Muscle layer of colon (tissue), 2 donors: ENCODE data around the gene FAF1.

ENCODE experiments used
- H3K27ac ChIP-seq: one replicate; pipeline ENCODE4 v1.7.0; 2013; ENCODE audit warnings: low read depth, mild to moderate bottlenecking, low read length, moderate library complexity
- H3K27me3 ChIP-seq, 2 donors: one replicate each; pipeline ENCODE4 v1.7.0; 2013; ENCODE audit warnings: low read length in 2 of 2, mild to moderate bottlenecking in 2 of 2; ENCODE audit not compliant: insufficient read depth in 2 of 2, control insufficient read depth in 1 of 2
- H3K36me3 ChIP-seq: one replicate; pipeline ENCODE4 v1.7.0; 2013; ENCODE audit warnings: mild to moderate bottlenecking, low read length; ENCODE audit not compliant: insufficient read depth
- H3K4me1 ChIP-seq: one replicate; pipeline ENCODE4 v1.7.0; 2013; ENCODE audit warnings: mild to moderate bottlenecking, low read length; ENCODE audit not compliant: insufficient read depth
- H3K4me3 ChIP-seq, 2 donors: one replicate each; pipeline ENCODE4 v1.7.0; 2013; ENCODE audit warnings: low read length in 2 of 2, low read depth in 1 of 2, mild to moderate bottlenecking in 1 of 2, moderate library complexity in 1 of 2
- H3K9ac ChIP-seq: one replicate; pipeline ENCODE4 v1.7.0; 2013; ENCODE audit warnings: low read length
- H3K9me3 ChIP-seq: one replicate; pipeline ENCODE4 v1.7.0; 2013; ENCODE audit warnings: mild to moderate bottlenecking, low read length
- donor health status: abdominal sarcoma.
- donor health status: Adenocarcinoma of cecum.

The FAF1 gene

DNA sequence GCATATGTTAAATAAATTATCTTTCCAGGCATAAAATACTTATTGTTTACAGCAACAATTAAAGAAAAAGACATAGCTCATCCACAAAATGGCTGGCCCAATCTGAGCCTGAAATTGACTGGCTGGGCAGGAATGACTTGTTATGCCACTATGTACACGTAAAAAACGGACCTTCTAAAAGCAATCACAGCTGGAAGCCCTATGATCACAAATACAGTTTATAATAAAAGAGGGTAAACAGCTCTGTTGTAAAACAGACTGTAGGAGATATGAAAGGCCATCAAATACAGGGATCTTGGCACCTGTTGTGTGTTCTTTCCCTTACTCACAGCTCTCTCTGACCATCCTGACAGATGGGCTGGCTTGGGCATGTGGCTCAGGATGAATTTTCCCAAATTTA, 466.4 kb downstream of the FAF1 start:
- Histone ChIP-seq H3K4me1 (no peaks in the 10 kb centered on the region), H3K27ac (no peak overlapping the region), H3K9me3 (no peaks in the 10 kb centered on the region), H3K9ac (no peak overlapping the region), H3K4me3 (no peak overlapping the region), H3K36me3 (no peaks in the 10 kb centered on the region), H3K27me3 (no peaks in the 10 kb centered on the region)

DNA sequence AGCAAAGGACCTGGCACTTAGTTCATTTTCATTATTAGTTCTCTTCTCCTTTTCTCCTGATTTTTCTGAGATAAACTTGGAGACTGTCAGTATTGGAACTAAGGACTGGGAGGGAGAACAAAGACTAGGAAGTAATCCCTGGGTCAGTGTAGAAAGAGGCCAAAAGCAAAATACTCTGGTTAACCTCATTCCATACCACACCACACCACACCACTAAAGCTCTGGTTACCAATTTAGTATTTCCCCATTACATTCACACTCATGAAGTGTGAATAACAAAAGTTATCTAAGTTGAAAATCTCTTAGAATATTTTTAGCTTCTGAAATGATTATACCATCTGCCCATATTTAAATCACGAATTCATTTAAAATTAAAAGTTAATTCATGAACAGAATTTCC, 467.9 kb downstream of the FAF1 start:
- H3K4me3 ChIP-seq: no peak overlapping the region
- H3K27ac ChIP-seq: no peak overlapping the region
- H3K9me3 ChIP-seq: no peaks in the 10 kb centered on the region
- no peaks in the 10 kb centered on the region for H3K4me1 ChIP-seq
- H3K36me3 ChIP-seq: peaks cover 3% of the 10 kb centered on the region
- H3K27me3 ChIP-seq: no peaks in the 10 kb centered on the region
- H3K9ac ChIP-seq: no peak overlapping the region

DNA sequence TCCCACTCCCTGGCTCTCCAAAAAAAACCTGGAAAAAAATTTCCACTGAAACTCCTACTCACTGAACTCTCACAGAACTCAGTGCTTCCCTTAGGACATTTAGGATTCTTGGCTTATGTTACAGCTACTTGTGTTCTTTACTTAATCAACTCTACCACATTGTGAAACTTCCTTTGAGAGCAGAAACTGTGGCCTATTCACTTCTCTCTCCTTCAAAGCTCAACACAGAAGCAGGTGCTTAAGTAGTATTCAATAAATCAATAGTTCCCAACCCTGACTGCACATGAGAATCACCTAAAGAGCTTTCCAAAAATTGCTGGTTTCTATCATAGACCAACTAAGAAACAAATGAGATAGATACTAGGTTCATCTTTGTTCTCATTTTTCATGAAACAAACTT, 468.9 kb downstream of the FAF1 start:
- Histone ChIP-seq H3K4me1 (no peaks in the 10 kb centered on the region), H3K9ac (no peak overlapping the region), H3K27ac (no peak overlapping the region), H3K36me3 (peaks cover 3% of the 10 kb centered on the region), H3K27me3 (no peaks in the 10 kb centered on the region), H3K4me3 (no peak overlapping the region), H3K9me3 (no peaks in the 10 kb centered on the region)

DNA sequence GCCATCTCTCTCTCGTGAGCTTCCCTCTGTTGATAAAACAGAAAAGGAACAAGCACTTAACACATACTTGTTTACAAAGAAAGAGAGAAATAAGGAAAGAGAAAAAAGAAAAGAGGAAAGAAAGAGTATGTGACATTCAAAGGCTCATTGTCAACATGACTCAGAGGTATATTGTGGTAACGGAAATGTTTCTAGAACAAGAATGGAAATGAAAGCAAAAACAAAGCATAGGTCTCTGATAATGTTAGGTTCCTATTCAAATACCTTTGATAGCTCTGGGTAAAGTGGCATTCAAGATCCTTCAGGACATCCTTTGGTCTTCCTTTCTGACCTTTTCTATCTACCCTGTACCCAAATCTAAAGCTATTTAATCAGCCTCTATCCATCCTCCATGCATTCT, 469.4 kb downstream of the FAF1 start:
- Histone ChIP-seq H3K4me1 (no peaks in the 10 kb centered on the region), H3K4me3 (no peak overlapping the region), H3K9ac (no peak overlapping the region), H3K9me3 (no peaks in the 10 kb centered on the region), H3K27ac (no peak overlapping the region), H3K27me3 (no peaks in the 10 kb centered on the region), H3K36me3 (peaks cover 3% of the 10 kb centered on the region)

DNA sequence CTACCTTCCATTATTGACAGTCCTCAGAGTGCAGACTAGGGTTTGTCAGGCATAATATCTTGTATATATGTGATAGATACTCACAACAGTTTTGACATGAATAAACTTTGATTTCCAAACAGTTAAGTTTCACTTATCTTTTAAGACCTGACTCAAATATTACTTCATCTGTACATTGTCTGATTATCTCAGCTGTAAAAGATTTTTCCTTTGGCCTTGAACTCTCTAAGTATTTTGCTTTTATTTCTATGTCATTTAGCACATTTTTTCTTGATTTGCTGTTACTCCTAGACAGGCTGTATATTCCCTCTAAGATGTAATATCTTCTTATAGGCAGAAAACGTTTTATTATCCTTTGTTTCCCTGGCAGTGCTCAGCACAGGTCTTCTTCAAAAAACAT, 471.2 kb downstream of the FAF1 start:
- Histone ChIP-seq H3K9me3 (no peaks in the 10 kb centered on the region), H3K4me1 (no peaks in the 10 kb centered on the region), H3K4me3 (no peak overlapping the region), H3K27me3 (no peaks in the 10 kb centered on the region), H3K36me3 (peaks cover 3% of the 10 kb centered on the region), H3K27ac (no peak overlapping the region), H3K9ac (no peak overlapping the region)

DNA sequence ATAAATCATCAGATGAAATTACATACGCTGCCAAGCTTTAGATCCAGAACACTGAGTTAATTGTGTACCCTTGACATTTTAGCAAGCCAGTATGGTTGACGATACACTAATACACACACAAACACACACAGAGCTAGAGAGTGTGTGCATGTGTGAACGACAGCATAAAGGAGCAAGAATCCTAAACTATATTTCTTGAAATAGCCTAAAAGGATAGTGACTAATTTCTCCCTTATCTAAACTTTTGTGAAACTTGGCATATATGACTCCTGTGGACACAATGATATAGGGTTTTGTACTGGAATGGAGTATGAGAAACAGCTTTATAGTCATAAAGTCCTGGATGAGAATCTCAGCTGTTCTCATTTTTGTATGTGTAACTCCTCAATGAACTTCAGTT, 471.7 kb downstream of the FAF1 start:
- no peaks in the 10 kb centered on the region for H3K27me3 ChIP-seq
- H3K9me3 ChIP-seq: no peaks in the 10 kb centered on the region
- no peak overlapping the region for H3K9ac ChIP-seq
- peaks cover 3% of the 10 kb centered on the region for H3K36me3 ChIP-seq
- H3K4me3 ChIP-seq: no peak overlapping the region
- H3K27ac ChIP-seq: no peak overlapping the region
- H3K4me1 ChIP-seq: no peaks in the 10 kb centered on the region

DNA sequence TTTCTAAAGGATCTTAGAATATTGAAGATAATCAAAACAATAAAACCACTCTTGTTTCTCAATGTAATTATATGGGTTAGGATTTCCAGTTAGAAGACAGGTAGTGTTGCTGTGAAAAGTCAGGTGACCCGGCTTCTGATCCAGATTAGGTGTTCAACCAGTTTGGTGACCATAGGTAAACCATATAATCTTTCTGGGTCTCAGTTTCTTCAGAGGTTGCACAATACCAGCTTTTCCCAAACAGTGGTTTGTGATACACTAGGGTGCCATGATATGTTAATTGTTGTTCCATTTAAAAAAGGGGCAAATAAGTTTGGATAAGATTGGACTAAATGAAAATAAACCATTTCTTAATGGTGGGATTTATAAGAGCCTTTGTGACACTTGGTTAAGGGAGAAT, 472.3 kb downstream of the FAF1 start:
- Histone ChIP-seq H3K9me3 (no peaks in the 10 kb centered on the region), H3K9ac (no peak overlapping the region), H3K27ac (no peak overlapping the region), H3K27me3 (no peaks in the 10 kb centered on the region), H3K36me3 (peaks cover 3% of the 10 kb centered on the region), H3K4me1 (no peaks in the 10 kb centered on the region), H3K4me3 (no peak overlapping the region)

DNA sequence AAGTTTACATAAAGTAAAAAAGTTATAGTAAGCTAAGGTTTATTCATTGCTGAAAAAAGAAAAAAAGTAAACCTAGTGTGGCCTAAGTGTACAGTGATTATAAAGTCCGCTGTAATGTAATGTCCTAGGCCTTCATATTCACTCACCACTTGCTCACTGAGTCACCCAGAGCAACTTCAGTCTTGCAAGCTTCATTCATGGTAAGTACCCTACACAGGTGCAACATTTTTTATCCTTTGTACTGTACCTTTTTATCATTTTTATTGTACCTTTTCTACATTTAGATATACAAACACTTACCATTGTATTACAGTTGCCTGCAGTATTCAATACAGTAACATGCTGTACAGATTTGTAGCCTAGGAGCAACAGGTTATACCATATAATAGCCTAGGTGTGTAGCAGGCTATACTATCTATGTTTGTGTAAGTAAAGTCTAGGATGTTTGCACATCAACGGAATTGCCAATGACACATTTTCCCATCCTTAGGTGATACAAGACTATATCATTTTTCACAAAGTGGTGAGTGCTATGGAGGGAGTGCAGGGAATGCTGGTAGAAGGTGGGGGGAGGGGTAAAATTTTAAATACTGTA, 478.8 kb downstream of the FAF1 start:
- Histone ChIP-seq H3K27me3 (no peaks in the 10 kb centered on the region), H3K9me3 (no peaks in the 10 kb centered on the region), H3K36me3 (no peaks in the 10 kb centered on the region), H3K27ac (no peak overlapping the region), H3K4me3 (no peak overlapping the region), H3K4me1 (no peaks in the 10 kb centered on the region), H3K9ac (no peak overlapping the region)

DNA sequence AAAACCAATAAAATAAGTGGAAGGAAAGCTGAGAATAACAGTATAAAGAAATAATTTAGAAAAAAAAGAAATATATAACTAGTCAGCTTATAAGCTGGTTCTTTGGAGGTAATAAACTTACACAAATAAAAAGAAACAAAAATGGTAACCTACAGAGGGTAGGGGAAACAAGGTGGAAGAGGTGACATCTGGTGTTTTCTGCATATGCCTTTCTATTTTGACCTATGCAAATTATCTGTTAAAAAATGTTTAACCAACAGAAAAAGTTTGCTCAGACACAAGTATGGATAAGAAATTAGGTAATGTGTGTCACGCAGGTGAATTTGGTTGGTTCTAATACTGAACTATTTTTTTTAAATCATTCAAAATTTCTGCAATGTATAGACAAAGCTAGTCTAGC, 483.3 kb downstream of the FAF1 start:
- no peaks in the 10 kb centered on the region for H3K9me3 ChIP-seq
- H3K4me1 ChIP-seq: no peaks in the 10 kb centered on the region
- no peak overlapping the region for H3K4me3 ChIP-seq
- H3K36me3 ChIP-seq: peaks cover 24% of the 10 kb centered on the region
- no peaks in the 10 kb centered on the region for H3K27me3 ChIP-seq
- no peak overlapping the region for H3K27ac ChIP-seq
- no peak overlapping the region for H3K9ac ChIP-seq

DNA sequence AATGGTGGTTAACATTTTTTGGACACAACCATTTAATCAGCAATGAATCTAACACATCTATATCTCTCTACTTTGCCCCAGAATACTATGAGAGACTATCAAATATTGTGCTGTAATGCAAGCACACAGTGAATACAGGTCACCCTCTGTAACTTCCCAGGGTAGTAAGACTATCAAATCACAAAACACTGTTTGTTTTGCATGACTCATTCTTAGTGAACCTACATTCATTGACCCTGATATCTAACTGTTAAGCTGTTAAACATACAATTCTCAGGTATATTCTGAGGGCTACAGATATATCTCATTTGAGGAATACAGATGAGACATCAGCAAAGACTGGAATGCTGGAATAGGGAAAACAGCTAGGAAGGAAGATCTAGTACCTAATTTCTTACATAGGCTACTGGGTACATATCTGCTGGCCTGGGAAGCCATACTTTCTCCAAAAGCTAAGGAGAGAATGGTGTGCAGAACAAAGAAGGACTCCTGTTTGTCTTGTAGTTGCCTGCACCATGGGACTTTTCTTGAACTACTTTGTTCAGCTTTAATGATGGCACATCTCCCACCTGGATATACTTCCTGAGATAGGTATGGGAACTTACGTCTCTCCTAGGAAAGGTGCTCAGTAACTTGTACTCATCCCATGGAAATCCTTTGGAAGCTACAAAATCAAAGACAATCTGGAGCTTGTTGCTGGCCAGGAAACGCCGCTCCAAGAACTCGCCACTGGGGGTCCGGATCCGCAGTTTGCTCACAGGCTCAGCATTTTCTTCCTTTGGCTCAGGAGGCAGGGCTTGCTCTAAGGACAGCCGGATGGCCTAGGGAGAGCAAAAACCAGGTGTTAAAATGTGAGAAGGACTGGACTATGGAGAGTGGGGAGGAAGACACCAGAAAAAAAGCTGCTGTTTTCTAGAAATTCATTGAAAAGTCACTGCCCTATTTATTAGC, 484.9 kb downstream of the FAF1 start:
- no peak overlapping the region for H3K4me3 ChIP-seq
- H3K36me3 ChIP-seq: peaks cover 24% of the 10 kb centered on the region
- no peak overlapping the region for H3K9ac ChIP-seq
- H3K4me1 ChIP-seq: no peaks in the 10 kb centered on the region
- H3K9me3 ChIP-seq: no peaks in the 10 kb centered on the region
- H3K27me3 ChIP-seq: no peaks in the 10 kb centered on the region
- no peak overlapping the region for H3K27ac ChIP-seq

DNA sequence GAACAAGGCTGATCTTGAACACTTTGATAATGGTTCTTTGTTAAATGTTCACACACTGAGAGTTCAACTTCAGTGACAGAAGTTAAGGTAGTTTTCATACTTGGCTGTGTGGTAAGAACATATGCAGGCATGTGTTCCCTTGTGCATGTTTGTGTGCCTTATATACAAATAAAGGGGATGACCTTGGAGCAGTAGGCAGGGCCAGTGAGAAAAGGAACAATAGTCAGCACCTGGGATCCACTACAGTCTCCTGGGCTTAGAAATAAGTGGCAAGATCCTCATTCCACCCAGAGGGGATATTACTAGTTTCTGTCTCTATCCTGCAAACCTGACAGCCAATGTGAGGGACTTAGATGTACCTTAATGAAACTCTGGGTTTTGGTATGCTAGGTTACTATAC, 486.6 kb downstream of the FAF1 start:
- H3K27me3 ChIP-seq: no peaks in the 10 kb centered on the region
- no peaks in the 10 kb centered on the region for H3K4me1 ChIP-seq
- H3K9me3 ChIP-seq: no peaks in the 10 kb centered on the region

DNA sequence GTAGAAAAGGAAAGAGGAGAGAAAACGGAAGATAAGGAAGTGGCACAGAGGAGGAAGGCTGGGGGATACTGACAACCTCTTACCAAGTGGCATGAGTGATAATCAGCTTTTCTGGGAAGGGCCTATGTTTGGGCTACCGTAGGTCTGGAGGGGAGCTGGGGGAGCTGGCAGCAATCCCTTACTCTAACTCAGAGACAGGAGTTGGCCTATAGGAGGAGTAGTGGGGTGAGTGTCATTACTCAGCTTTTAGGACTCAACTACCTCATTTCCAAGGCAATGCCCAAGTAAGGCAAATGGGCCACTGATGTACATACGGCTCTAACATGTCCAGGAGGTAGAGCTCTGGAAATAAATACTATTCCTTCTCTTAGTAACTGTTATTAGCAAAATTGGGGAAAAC, 488.1 kb downstream of the FAF1 start:
- H3K4me3 ChIP-seq: no peak overlapping the region
- no peak overlapping the region for H3K9ac ChIP-seq
- H3K4me1 ChIP-seq: no peaks in the 10 kb centered on the region
- H3K36me3 ChIP-seq: peaks cover 24% of the 10 kb centered on the region
- H3K27ac ChIP-seq: no peak overlapping the region
- H3K9me3 ChIP-seq: no peaks in the 10 kb centered on the region
- no peaks in the 10 kb centered on the region for H3K27me3 ChIP-seq

More for the DNA sequence above, 486.6 kb downstream of the FAF1 start:
- Histone ChIP-seq H3K27ac (no peak overlapping the region), H3K4me3 (no peak overlapping the region), H3K9ac (no peak overlapping the region), H3K36me3 (peaks cover 24% of the 10 kb centered on the region)
